ENCODE results near the gene ZIM2.

ZIM2 gene

GRCh38 chr19:56751078-56751489, 89.4 kb downstream of the ZIM2 start:
- Histone ChIP-seq H3K9ac (ENCODE audit: low read depth in 1 of 2, low read length in 2 of 2) (no peak overlapping the region), H3K36me3 (ENCODE audit: control insufficient read depth in 2 of 2, insufficient read depth in 2 of 2, low read length in 2 of 2) (no peaks in the 10 kb centered on the region), H3K27me3 (ENCODE audit: control insufficient read depth in 2 of 2, insufficient read depth in 2 of 2, low read length in 2 of 2) (no peaks in the 10 kb centered on the region), H3K4me1 (ENCODE audit: control insufficient read depth in 2 of 2, insufficient read depth in 2 of 2, low read length in 2 of 2) (no peaks in the 10 kb centered on the region), H3K27ac (ENCODE audit: low read depth in 2 of 2, low read length in 2 of 2) (no peak overlapping the region), H3K4me3 (ENCODE audit: low read length in 2 of 2) (no peak overlapping the region), H3K9me3 (ENCODE audit: control insufficient read depth in 2 of 2, low read length in 2 of 2) (peaks cover 0 to 3% of the 10 kb centered on the region in 2 donors)

DNA sequence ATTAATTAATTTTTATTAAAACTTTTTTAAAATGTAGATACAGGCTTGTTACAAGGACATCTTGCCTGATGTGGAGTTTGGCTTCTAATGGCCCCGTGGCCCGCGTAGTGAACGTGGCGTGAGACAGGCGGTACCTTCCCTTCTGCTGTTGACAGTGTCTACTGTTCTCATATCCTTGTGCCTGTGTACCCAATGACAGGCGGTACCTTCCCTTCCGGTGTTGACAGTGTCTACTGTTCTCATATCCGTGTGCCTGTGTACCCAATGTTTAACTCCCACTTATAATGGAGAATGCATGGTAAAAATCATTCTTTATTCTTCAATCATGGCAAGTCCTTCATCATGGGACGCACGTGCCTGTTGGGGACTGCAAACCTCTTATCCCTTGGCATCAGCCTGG, 89.9 kb downstream of the ZIM2 start:
- Histone ChIP-seq H3K27ac (ENCODE audit: low read depth in 2 of 2, low read length in 2 of 2) (no peak overlapping the region), H3K9ac (ENCODE audit: low read depth in 1 of 2, low read length in 2 of 2) (no peak overlapping the region), H3K9me3 (ENCODE audit: control insufficient read depth in 2 of 2, low read length in 2 of 2) (peaks cover 0 to 4% of the 10 kb centered on the region in 2 donors), H3K36me3 (ENCODE audit: control insufficient read depth in 2 of 2, insufficient read depth in 2 of 2, low read length in 2 of 2) (no peaks in the 10 kb centered on the region), H3K4me3 (ENCODE audit: low read length in 2 of 2) (no peak overlapping the region), H3K4me1 (ENCODE audit: control insufficient read depth in 2 of 2, insufficient read depth in 2 of 2, low read length in 2 of 2) (no peaks in the 10 kb centered on the region), H3K27me3 (ENCODE audit: control insufficient read depth in 2 of 2, insufficient read depth in 2 of 2, low read length in 2 of 2) (no peaks in the 10 kb centered on the region)

GRCh38 chr19:56748378-56748777, 92.1 kb downstream of the ZIM2 start:
- no peak overlapping the region for H3K27ac ChIP-seq (ENCODE audit: low read depth in 2 of 2, low read length in 2 of 2)

DNA sequence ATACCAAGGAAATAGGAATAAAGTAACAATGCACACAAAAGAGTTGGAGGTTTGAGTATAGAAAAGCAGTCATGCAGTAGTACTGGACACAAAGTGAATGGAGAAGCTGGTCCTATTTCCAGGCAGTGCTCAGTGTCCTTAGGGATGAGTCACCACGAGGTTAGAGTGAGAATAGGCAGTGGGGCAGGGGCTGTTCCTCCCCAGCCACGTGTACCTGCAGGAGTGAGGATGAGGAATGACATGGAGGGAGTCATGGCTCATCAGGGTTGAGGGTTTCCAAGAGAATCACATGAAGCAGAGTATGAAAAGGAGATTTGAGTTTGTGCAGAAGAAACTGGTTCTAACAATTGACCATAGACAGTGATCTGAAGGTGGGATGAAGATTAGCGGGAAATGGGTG, 94.2 kb downstream of the ZIM2 start:
- H3K36me3 ChIP-seq (ENCODE audit: control insufficient read depth in 2 of 2, insufficient read depth in 2 of 2, low read length in 2 of 2) = no peaks in the 10 kb centered on the region
- H3K9ac ChIP-seq (ENCODE audit: low read depth in 1 of 2, low read length in 2 of 2) = no peak overlapping the region
- no peak overlapping the region for H3K4me3 ChIP-seq (ENCODE audit: low read length in 2 of 2)
- H3K9me3 ChIP-seq (ENCODE audit: control insufficient read depth in 2 of 2, low read length in 2 of 2) = peaks cover 0 to 4% of the 10 kb centered on the region in 2 donors
- H3K4me1 ChIP-seq (ENCODE audit: control insufficient read depth in 2 of 2, insufficient read depth in 2 of 2, low read length in 2 of 2) = no peaks in the 10 kb centered on the region
- no peak overlapping the region for H3K27ac ChIP-seq (ENCODE audit: low read depth in 2 of 2, low read length in 2 of 2)
- H3K27me3 ChIP-seq (ENCODE audit: control insufficient read depth in 2 of 2, insufficient read depth in 2 of 2, low read length in 2 of 2) = no peaks in the 10 kb centered on the region

More at GRCh38 chr19:56748378-56748777, 92.1 kb downstream of the ZIM2 start:
- H3K4me1 ChIP-seq (ENCODE audit: control insufficient read depth in 2 of 2, insufficient read depth in 2 of 2, low read length in 2 of 2) = no peaks in the 10 kb centered on the region
- H3K4me3 ChIP-seq (ENCODE audit: low read length in 2 of 2) = no peak overlapping the region
- no peaks in the 10 kb centered on the region for H3K27me3 ChIP-seq (ENCODE audit: control insufficient read depth in 2 of 2, insufficient read depth in 2 of 2, low read length in 2 of 2)
- H3K9me3 ChIP-seq (ENCODE audit: control insufficient read depth in 2 of 2, low read length in 2 of 2) = peaks cover 0 to 4% of the 10 kb centered on the region in 2 donors
- no peaks in the 10 kb centered on the region for H3K36me3 ChIP-seq (ENCODE audit: control insufficient read depth in 2 of 2, insufficient read depth in 2 of 2, low read length in 2 of 2)
- H3K9ac ChIP-seq (ENCODE audit: low read depth in 1 of 2, low read length in 2 of 2) = no peak overlapping the region

DNA sequence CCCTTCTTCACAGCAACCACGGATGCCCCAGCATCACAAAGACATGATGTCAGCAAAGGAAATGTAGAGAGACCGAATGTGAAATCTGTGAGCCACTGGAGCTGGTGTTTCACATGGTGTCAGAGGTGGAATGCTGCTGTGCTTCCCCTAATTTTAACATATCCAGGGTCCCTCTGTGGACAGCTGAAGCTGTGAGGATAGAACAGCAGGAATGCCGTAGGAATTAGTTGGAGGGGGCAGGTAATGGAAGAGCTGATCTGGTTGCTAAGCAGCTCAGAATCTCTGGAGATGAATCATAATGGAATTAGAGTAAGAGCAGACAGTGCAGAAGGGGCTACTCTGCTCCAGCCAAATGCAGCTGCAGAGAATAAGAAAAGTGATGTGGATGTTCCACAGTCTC, 100.0 kb downstream of the ZIM2 start:
- peaks cover 0 to 6% of the 10 kb centered on the region in 2 donors for H3K9me3 ChIP-seq (ENCODE audit: control insufficient read depth in 2 of 2, low read length in 2 of 2)
- no peaks in the 10 kb centered on the region for H3K27me3 ChIP-seq (ENCODE audit: control insufficient read depth in 2 of 2, insufficient read depth in 2 of 2, low read length in 2 of 2)
- no peaks in the 10 kb centered on the region for H3K4me1 ChIP-seq (ENCODE audit: control insufficient read depth in 2 of 2, insufficient read depth in 2 of 2, low read length in 2 of 2)
- no peak overlapping the region for H3K9ac ChIP-seq (ENCODE audit: low read depth in 1 of 2, low read length in 2 of 2)
- no peak overlapping the region for H3K27ac ChIP-seq (ENCODE audit: low read depth in 2 of 2, low read length in 2 of 2)
- no peak overlapping the region for H3K4me3 ChIP-seq (ENCODE audit: low read length in 2 of 2)
- H3K36me3 ChIP-seq (ENCODE audit: control insufficient read depth in 2 of 2, insufficient read depth in 2 of 2, low read length in 2 of 2) = no peaks in the 10 kb centered on the region

GRCh38 chr19:56736571-56736970, 104.0 kb downstream of the ZIM2 start:
- H3K27ac ChIP-seq (ENCODE audit: low read depth in 2 of 2, low read length in 2 of 2) = no peak overlapping the region
- H3K9ac ChIP-seq (ENCODE audit: low read depth in 1 of 2, low read length in 2 of 2) = no peak overlapping the region
- H3K36me3 ChIP-seq (ENCODE audit: control insufficient read depth in 2 of 2, insufficient read depth in 2 of 2, low read length in 2 of 2) = no peaks in the 10 kb centered on the region
- H3K4me3 ChIP-seq (ENCODE audit: low read length in 2 of 2) = no peak overlapping the region
- H3K27me3 ChIP-seq (ENCODE audit: control insufficient read depth in 2 of 2, insufficient read depth in 2 of 2, low read length in 2 of 2) = no peaks in the 10 kb centered on the region
- peaks cover 2 to 12% of the 10 kb centered on the region in 2 donors for H3K9me3 ChIP-seq (ENCODE audit: control insufficient read depth in 2 of 2, low read length in 2 of 2)
- no peaks in the 10 kb centered on the region for H3K4me1 ChIP-seq (ENCODE audit: control insufficient read depth in 2 of 2, insufficient read depth in 2 of 2, low read length in 2 of 2)

DNA sequence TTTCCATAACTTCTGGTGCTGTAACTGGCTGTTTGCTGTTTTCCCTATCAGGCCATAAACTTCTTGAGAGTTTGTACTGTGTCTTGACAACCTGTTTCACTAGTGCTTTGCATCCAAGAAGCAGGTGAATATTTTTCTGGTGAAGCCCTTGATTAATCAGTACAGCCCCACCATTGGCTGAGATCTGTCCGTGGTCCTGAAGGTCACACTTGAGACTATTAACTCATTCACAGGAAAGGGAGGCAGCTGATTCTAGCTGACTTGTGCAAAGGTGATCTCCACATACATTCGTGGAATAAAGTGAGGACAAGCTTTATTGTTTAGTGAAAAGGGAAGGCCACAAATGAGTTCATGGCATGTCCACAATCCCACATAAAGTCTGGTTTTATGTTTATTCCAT, 107.5 kb downstream of the ZIM2 start:
- no peak overlapping the region for H3K27ac ChIP-seq (ENCODE audit: low read depth in 2 of 2, low read length in 2 of 2)
- no peaks in the 10 kb centered on the region for H3K36me3 ChIP-seq (ENCODE audit: control insufficient read depth in 2 of 2, insufficient read depth in 2 of 2, low read length in 2 of 2)
- H3K9ac ChIP-seq (ENCODE audit: low read depth in 1 of 2, low read length in 2 of 2) = no peak overlapping the region
- no peaks in the 10 kb centered on the region for H3K4me1 ChIP-seq (ENCODE audit: control insufficient read depth in 2 of 2, insufficient read depth in 2 of 2, low read length in 2 of 2)
- H3K9me3 ChIP-seq (ENCODE audit: control insufficient read depth in 2 of 2, low read length in 2 of 2) = peaks cover 2 to 12% of the 10 kb centered on the region in 2 donors
- no peaks in the 10 kb centered on the region for H3K27me3 ChIP-seq (ENCODE audit: control insufficient read depth in 2 of 2, insufficient read depth in 2 of 2, low read length in 2 of 2)
- H3K4me3 ChIP-seq (ENCODE audit: low read length in 2 of 2) = no peak overlapping the region

GRCh38 chr19:56727677-56728076, 112.8 kb downstream of the ZIM2 start:
- H3K9ac ChIP-seq (ENCODE audit: low read depth in 1 of 2, low read length in 2 of 2) = no peak overlapping the region
- H3K36me3 ChIP-seq (ENCODE audit: control insufficient read depth in 2 of 2, insufficient read depth in 2 of 2, low read length in 2 of 2) = no peaks in the 10 kb centered on the region
- no peak overlapping the region for H3K4me3 ChIP-seq (ENCODE audit: low read length in 2 of 2)
- H3K27me3 ChIP-seq (ENCODE audit: control insufficient read depth in 2 of 2, insufficient read depth in 2 of 2, low read length in 2 of 2) = no peaks in the 10 kb centered on the region
- no peak overlapping the region for H3K27ac ChIP-seq (ENCODE audit: low read depth in 2 of 2, low read length in 2 of 2)
- H3K4me1 ChIP-seq (ENCODE audit: control insufficient read depth in 2 of 2, insufficient read depth in 2 of 2, low read length in 2 of 2) = no peaks in the 10 kb centered on the region
- H3K9me3 ChIP-seq (ENCODE audit: control insufficient read depth in 2 of 2, low read length in 2 of 2) = peaks cover 0 to 11% of the 10 kb centered on the region in 2 donors

- Histone ChIP-seq H3K27me3 (ENCODE audit: control insufficient read depth in 2 of 2, insufficient read depth in 2 of 2, low read length in 2 of 2) (no peaks in the 10 kb centered on the region), H3K36me3 (ENCODE audit: control insufficient read depth in 2 of 2, insufficient read depth in 2 of 2, low read length in 2 of 2) (no peaks in the 10 kb centered on the region), H3K4me3 (ENCODE audit: low read length in 2 of 2) (no peak overlapping the region), H3K9ac (ENCODE audit: low read depth in 1 of 2, low read length in 2 of 2) (no peak overlapping the region), H3K27ac (ENCODE audit: low read depth in 2 of 2, low read length in 2 of 2) (no peak overlapping the region), H3K4me1 (ENCODE audit: control insufficient read depth in 2 of 2, insufficient read depth in 2 of 2, low read length in 2 of 2) (no peaks in the 10 kb centered on the region), H3K9me3 (ENCODE audit: control insufficient read depth in 2 of 2, low read length in 2 of 2) (peaks cover 0 to 11% of the 10 kb centered on the region in 2 donors)
Measured at GRCh38 chr19:56725829-56726424, 114.6 kb downstream of the ZIM2 start.

Measured in mucosa of rectum (tissue), 2 donors.